ENCODE measurements around the gene P4HA1.
"Not testable (repeated sequence)": the region's sequence is repeated elsewhere in the genome, so short reads cannot be mapped to it uniquely, and the experiment has no call there.

P4HA1 gene

GRCh38 chr10:73096449-73097304 is at the start of gene P4HA1:
Gene P4HA1 (minus strand): TSS chr10:73096866. CDS start chr10:73074883, 21,983 bp downstream.
- peak; percentile 95 for DNase-seq (ENCODE audit: low read depth)

DNA sequence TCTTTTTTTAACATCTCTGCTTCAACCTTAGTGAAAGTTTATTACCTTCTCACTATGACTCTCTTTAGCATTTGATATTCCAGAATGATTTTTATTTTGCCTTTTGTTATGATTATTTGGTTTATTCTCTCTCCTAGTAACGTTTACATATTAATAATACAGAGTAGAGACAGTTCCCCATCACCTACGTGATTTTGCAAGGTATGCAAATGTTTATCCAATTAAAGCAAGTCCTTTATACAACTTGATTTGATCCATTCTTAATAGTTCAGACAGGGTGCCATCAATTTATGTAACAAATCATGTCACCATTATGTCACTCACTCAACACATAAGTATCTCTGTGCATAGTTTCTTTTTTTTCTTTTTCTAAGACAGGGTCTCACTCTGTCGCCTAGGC is 44.9 kb upstream of the P4HA1 start:
- DNase-seq (ENCODE audit: low read depth) = no peak

GRCh38 chr10:73139251-73139650 is 42.6 kb upstream of the P4HA1 start:
- DNase-seq (ENCODE audit: low read depth) = no peak

- no peak for DNase-seq (ENCODE audit: low read depth)
Observed at GRCh38 chr10:73136627-73137026, 40.0 kb upstream of the P4HA1 start.

- no peak for DNase-seq (ENCODE audit: low read depth)
Observed at GRCh38 chr10:73134727-73135126, 38.1 kb upstream of the P4HA1 start.

GRCh38 chr10:73131913-73132686 is 35.4 kb upstream of the P4HA1 start:
- no peak for DNase-seq (ENCODE audit: low read depth)

DNA sequence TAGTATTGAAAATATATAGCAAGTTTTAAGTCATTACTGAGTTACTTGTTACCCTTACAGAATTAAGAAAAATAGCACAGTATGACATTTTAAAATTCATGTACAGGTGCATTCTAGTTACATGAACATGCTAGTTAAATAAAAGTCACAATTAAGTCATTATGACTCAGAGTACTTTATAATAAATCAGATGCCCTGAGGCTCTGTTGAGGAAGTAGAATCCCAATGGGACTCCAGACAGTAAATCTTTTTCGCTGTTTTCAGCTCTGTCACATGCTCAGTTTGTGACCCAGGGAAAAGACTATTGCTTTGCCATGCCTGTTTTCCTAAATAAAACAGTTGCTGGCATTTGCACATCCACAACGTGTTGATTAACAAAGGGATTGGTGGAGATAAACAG is 34.6 kb upstream of the P4HA1 start:
- DNase-seq (ENCODE audit: low read depth) = no peak

- DNase-seq (ENCODE audit: low read depth) = no peak
Observed at GRCh38 chr10:73126343-73126742, 29.7 kb upstream of the P4HA1 start.

- no peak for DNase-seq (ENCODE audit: low read depth)
Observed at GRCh38 chr10:73119952-73120351, 23.3 kb upstream of the P4HA1 start.

- DNase-seq (ENCODE audit: low read depth) = no peak
Observed at GRCh38 chr10:73119457-73119856, 22.8 kb upstream of the P4HA1 start.

DNA sequence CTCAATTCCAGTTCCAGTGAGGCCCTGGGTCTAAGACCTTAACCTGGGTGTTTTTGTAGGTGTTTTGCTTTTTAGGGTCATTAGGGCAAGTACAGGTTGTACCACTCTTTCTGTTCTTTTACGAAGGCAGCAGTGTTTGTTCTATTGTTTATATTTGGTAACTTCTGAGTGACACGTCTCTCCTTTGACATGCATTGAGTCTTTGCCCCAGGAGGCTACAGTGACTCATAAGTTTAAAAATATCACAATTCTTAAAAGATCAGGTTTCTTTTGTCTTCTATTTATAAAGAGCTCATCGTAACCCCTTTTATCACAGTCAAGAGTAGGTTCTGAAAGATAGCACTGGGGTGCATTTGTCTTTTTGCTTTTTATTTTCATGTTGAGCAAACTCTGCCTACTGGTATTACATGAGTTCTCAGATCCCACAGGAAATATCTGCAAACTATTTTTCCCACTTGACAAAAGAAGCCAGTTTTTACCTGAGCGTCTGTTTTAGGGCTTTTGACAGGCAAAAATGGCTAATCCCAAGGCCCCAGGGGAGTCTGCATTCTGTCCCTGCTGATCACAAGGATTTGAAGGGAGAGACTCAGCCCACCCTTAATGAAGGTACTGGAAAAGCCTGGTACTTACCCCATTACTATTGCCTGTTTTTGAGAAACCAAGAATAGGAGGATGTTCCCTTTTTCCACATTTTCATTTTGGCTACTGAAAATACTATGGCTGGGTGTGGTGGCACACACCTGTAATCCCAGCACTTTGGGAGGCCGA is 21.5 kb upstream of the P4HA1 start:
- no peak for DNase-seq (ENCODE audit: low read depth)

DNA sequence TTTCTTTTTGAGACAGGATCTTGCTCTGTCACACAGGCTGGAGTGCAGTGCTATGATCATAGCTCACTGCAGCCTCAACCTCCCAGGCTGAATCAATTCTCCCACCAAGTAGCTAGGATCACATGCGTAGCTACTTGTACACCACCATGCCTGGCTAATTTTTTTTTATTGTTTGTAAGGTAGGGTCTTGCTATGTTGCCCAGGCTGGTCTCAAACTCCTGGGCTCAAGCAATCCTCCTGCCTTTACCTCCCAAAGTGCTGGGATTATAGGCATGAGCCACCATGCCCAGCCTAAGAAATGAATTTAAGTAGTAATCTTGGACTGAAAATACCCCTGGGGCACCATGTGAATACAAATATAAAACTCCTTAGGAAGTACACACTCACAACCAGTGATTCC is 19.4 kb upstream of the P4HA1 start:
- DNase-seq (ENCODE audit: low read depth) = no peak

DNA sequence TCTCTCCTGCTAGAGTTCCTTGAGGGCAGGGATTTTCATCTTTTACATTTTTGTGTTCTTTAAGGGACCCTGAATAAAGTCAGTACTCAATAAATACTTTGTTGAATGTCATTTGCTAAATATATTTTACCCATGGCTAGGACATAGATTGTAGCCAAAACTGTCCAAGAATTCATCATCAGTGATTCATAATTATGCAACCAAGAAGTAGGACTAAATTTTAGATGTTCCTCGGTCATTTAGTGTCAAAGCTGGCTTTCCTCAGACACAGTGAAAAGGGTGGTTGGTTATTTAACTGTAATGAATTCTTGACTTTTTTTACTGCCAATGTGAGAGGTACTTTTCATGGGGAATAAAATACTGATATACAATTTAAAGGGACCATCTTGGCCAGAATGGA is 16.9 kb upstream of the P4HA1 start:
- DNase-seq (ENCODE audit: low read depth) = no peak

DNA sequence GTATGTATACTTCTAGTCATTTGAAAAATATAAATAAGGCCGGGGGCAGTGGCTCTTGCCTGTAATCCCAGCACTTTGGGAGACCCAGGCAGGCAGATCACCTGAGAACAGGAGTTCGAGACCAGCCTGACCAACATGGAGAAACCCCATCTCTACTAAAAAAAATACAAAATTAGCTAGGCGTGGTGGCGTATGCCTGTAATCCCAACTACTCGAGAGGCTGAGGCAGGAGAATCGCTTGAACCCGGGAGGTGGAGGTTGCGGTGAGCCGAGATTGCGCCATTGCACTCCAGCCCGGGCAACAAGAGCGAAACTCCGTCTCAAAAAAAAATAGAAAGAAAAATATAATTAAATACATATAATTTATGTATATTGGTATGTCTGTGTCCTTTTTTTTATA is 15.4 kb upstream of the P4HA1 start:
- DNase-seq (ENCODE audit: low read depth) = not testable (repeated sequence)

DNA sequence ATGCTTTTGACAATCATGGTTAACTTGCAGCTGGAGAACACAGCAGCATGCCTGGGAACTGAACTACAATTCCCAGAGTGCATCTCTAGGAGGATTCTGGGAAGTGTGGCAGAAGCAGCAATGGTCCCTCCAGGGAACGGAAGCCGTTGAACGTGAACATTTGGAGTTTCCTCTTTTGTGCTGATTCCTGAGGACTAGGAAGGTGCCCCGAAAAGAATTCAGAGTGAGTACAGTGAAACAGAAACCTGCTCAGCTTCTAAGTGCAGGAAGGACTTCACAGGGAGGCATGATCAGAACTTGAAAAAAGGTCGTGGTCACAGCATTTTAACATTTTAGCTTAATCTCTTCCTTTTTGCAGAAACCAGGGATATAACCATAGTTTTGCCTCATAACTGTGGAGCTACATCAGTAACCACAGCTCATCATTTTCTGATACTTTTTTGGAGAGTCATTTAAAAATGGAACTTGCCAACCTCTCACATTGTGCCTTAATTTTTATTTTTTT is 13.7 kb upstream of the P4HA1 start, which contains the start of gene NUDT13:
Gene NUDT13, plus strand, starts transcription at position 111 of the 505 bp plus-strand sequence. CDS start 3,911 bp downstream, outside the sequence.
- no peak for DNase-seq (ENCODE audit: low read depth)

DNA sequence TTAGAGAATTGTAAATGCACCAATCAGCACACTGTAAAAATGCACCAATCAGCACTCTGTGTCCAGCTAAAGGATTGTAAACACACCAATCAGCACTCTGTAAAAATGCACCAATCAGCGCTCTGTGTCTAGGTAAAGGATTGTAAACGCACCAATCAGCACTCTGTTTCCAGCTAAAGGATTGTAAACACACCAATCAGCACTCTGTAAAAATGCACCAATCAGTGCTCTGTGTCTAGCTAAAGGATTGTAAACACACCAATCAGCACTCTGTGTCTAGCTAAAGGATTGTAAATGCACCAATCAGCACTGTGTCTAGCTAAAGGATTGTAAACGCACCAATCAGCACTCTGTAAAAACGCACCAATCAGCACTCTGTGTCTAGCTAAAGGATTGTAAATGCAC is 12.6 kb upstream of the P4HA1 start:
- DNase-seq (ENCODE audit: low read depth) = not testable (repeated sequence)

DNA sequence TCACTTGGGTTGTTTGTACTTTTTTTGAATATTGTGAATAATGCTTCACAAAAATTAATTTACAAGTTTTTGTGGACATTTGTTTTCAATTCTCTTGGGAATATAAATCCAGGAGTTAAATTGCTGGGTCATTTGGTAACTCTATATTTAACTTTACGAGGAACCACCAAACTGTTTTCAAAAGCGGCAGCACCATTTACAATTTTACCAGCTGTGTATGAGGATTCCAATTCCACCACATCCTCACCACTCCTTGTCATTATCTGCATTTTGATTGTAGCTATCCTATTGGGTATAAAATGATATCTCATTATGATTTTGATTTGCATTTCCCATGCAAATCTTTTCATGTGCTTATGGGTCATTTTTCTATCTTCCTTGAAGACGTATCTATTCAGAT is 9.6 kb upstream of the P4HA1 start:
- DNase-seq (ENCODE audit: low read depth) = no peak

GRCh38 chr10:73099141-73099540 is 2.5 kb upstream of the P4HA1 start:
- DNase-seq (ENCODE audit: low read depth) = no peak

GRCh38 chr10:73097305-73097670 is 622 bp upstream of the P4HA1 start:
- no peak for DNase-seq (ENCODE audit: low read depth)

DNA sequence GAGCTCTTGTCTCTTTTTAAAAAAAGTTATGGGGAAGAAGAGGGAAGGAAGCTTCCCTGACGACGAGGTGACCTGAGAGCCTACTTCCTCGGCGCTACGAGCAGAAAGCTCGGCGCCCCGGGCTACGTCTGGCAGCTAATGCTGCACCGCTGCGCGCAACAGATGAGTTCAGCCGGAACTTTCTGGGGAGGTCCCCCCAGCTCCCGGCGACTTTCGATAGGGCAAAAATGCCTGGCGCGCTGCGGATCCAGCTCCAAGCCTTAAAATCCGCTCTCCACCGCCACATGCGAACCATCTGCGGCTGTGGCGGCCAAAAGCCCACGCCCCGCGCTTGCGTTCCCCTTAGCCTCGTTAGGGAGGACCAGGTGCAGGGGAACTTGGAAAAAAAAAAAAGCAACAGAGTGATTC is 621 bp downstream of the P4HA1 start:
- peak; percentile 47 for DNase-seq (ENCODE audit: low read depth)

- no peak for DNase-seq (ENCODE audit: low read depth)
Observed at GRCh38 chr10:73095481-73096021, 1.1 kb downstream of the P4HA1 start.

GRCh38 chr10:73094986-73095480 is 1.6 kb downstream of the P4HA1 start:
- DNase-seq (ENCODE audit: low read depth) = no peak

Data from stimulated activated CD8-positive, alpha-beta memory T cell treated with anti-CD3 and anti-CD28 coated beads, Interleukin-12 subunit alpha, Interleukin-12 subunit beta, amount 100 ng/mL, for 1 hour (primary cell).